Ishikawa (cell line): ENCODE measurements around the gene SEMA3D.

Experiments used
- CEBPB ChIP-seq: IDR thresholded peaks from 2 replicates; pipeline ENCODE4 v1.6.1; 2012
- CREB1 ChIP-seq: IDR thresholded peaks from 2 replicates; pipeline ENCODE4 v1.6.1; 2012; ENCODE audit warnings: low read depth
- EGR1 ChIP-seq: IDR thresholded peaks from 2 replicates; pipeline ENCODE4 v1.6.1; 2012
- EP300 ChIP-seq: IDR thresholded peaks from 2 replicates; pipeline ENCODE4 v1.6.1; 2012; ENCODE audit warnings: borderline replicate concordance
- FOXM1 ChIP-seq: IDR thresholded peaks from 2 replicates; pipeline ENCODE4 v1.6.1; 2012; ENCODE audit warnings: low read depth, borderline replicate concordance
- MAX ChIP-seq: IDR thresholded peaks from 2 replicates; pipeline ENCODE4 v1.6.1; 2012
- NFIC ChIP-seq: IDR thresholded peaks from 2 replicates; pipeline ENCODE4 v1.6.1; 2012
- RAD21 ChIP-seq: IDR thresholded peaks from 2 replicates; pipeline ENCODE4 v1.6.1; 2012; ENCODE audit warnings: low read depth
- REST ChIP-seq: IDR thresholded peaks from 2 replicates; pipeline ENCODE4 v1.6.1; 2012; ENCODE audit warnings: low read depth, mild to moderate bottlenecking
- TAF1 ChIP-seq: IDR thresholded peaks from 2 replicates; pipeline ENCODE4 v1.6.1; 2012; ENCODE audit warnings: low read depth, mild to moderate bottlenecking
- TCF12 ChIP-seq: IDR thresholded peaks from 2 replicates; pipeline ENCODE4 v1.6.1; 2012; ENCODE audit warnings: low read depth
- TEAD4 ChIP-seq: IDR thresholded peaks from 2 replicates; pipeline ENCODE4 v1.6.1; 2012
- YY1 ChIP-seq: IDR thresholded peaks from 2 replicates; pipeline ENCODE4 v1.6.1; 2012; ENCODE audit warnings: low read depth
- ZBTB7A ChIP-seq: IDR thresholded peaks from 2 replicates; pipeline ENCODE4 v1.6.1; 2012; ENCODE audit warnings: low read depth
- TF ChIP-seq, protein P1 (sequence below): IDR thresholded peaks from 2 replicates; pipeline ENCODE4 v1.6.1; 2012

Gene SEMA3D

GRCh38 chr7:85186521-85187241 is at the start of gene SEMA3D:
TSS of gene SEMA3D (minus strand) at chr7:85187056. CDS start at chr7:85121891, 65,165 bp downstream.
- TF ChIP-seq ZBTB7A = peak; percentile 29; the same call in 1 of the 2 replicates
- TF ChIP-seq, protein P1, sequence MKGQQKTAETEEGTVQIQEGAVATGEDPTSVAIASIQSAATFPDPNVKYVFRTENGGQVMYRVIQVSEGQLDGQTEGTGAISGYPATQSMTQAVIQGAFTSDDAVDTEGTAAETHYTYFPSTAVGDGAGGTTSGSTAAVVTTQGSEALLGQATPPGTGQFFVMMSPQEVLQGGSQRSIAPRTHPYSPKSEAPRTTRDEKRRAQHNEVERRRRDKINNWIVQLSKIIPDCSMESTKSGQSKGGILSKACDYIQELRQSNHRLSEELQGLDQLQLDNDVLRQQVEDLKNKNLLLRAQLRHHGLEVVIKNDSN = 0 out of 2 replicates have a peak, but pooled peaks have one; percentile 6
- no peak for TF ChIP-seq CREB1
- TF ChIP-seq YY1 = no peak
- TF ChIP-seq RAD21 = peak; percentile 63
- 0 out of 2 replicates have a peak, but pooled peaks have one; percentile 5 for TF ChIP-seq EGR1
- 0 out of 2 replicates have a peak, but pooled peaks have one; percentile 17 for TF ChIP-seq TCF12
- TF ChIP-seq TEAD4 = no peak

DNA sequence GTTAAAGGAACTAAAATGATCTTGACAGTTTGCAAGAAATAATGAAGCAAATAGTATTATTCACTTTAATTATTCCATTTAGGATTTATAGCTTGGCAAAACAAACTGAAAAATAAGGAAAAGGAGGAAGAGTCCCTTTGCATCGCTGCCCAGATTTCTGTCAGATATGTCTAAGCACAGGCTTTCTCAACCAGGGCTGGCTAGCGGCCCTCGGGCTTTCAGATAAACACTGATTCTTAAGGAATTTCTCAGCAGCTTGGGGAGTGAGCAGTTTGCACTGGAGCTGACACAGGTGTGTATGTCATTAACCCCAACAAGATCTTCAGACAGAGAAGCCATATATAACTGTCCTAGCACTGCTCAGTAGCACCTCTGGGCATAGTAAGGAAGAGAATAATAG is 47.9 kb upstream of the SEMA3D start:
- TF ChIP-seq TAF1 (no peak), YY1 (no peak), CREB1 (no peak)
- TF ChIP-seq, protein P1 = no peak

- TF ChIP-seq TAF1 (no peak), ZBTB7A (no peak), CREB1 (no peak), MAX (no peak), RAD21 (no peak), NFIC (no peak), YY1 (no peak), TEAD4 (no peak), EP300 (no peak), FOXM1 (no peak), CEBPB (no peak), REST (no peak)
- TF ChIP-seq, protein P1 = no peak
These were observed 45.2 kb upstream of the SEMA3D start for GRCh38 chr7:85232068-85232467.

GRCh38 chr7:85230623-85231022 is 43.8 kb upstream of the SEMA3D start:
- TF ChIP-seq TEAD4 (no peak), YY1 (no peak), CEBPB (no peak), ZBTB7A (no peak), RAD21 (no peak), NFIC (no peak), MAX (no peak), CREB1 (no peak), FOXM1 (no peak)

DNA sequence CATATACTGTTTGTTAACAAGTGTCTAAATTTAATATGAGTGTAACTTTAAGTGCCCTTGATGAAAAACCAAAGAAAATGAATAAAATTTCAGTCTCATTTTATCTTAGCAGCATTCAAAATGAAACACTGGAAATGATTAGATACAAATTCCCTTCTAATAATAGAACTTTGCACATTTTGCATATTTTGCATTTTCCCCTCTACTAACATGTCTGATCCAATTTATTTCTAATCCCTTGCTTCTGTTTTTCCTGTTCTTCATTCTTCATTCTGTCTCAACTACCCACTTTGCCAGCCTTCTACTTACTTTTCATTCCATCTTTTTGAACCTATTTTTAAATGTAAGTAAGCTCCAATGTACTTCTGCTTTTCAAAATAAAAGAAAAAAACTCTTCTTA is 42.7 kb upstream of the SEMA3D start:
- TF ChIP-seq TAF1 (no peak), YY1 (no peak), MAX (no peak), CEBPB (no peak), ZBTB7A (no peak), NFIC (no peak), EP300 (no peak), RAD21 (no peak), FOXM1 (no peak), TEAD4 (no peak), EGR1 (no peak), REST (no peak), CREB1 (no peak), TCF12 (no peak)
- TF ChIP-seq, protein P1 = no peak
